Measurements from ENCODE around the gene TARDBP.
"Not testable (repeated sequence)": the region's sequence is repeated elsewhere in the genome, so short reads cannot be mapped to it uniquely, and the experiment has no call there.

TARDBP gene

DNA sequence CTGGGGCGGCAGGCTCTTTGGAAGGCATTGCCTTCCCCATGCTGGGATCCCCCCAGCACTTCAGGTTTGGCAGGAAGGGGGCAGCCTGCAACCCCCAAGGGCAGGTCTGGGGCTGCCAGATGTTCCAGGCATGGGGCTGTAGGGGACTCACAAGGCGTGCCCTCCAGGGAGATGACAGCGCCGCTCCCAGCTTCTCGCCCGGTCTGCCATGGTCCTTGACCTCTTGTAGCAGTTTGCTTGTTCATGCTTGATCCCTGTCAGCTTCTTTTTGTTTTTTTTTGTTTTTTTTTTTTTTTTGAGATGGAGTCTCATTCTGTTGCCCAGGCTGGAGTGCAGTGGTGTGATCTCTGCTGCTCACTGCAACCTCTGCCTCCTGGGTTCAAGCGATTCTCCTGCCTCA, 21.6 kb upstream of the TARDBP start:
- intact Hi-C loops (cut with DNase I) = no loop called here
- DNase-seq = peak in 1 of 10 donors; percentile 59

DNA sequence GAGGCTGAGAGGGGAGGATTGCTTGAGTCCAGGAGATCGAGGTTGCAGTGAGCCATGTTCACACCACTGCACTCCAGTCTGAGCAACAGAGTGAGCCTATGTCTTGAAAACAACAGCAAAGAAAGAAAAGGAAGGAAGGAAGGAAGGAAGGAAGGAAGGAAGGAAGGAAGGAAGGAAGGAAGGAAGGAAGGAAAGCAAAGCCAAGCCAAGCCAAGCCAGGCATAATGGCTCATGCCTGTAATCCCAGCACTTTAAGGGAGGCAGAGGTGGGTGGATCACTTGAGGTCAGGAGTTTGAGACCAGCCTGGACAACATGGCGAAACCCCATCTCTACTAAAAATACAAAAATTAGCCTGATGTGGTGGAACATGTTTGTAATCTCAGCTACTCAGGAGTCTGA, 20.4 kb upstream of the TARDBP start:
- intact Hi-C loops (cut with DNase I) = not testable (repeated sequence)
- DNase-seq = peak in 2 of 10 donors; percentile 3 to 14

DNA sequence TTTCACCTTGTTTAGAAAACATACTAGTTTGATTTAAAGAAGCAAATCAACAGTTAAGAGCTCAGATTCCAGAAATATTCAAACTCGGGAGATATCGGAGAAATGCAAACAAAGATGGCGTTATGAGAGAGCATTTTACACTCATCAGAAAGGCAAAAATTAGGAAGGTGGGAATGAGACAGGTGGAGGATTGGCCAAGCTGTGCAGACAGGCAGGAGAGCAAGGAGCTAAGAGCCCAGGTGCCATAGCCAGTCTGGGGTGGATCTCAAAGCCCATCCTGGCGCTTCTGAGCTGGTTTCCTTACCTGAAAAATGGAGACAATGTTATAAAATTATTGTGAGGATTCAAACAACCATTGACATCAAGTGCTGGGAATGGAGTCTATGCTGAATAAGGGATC, 19.6 kb upstream of the TARDBP start:
- peak in 2 of 10 donors; percentile 9 to 19 for DNase-seq
- intact Hi-C loops (cut with DNase I) = no loop called here

DNA sequence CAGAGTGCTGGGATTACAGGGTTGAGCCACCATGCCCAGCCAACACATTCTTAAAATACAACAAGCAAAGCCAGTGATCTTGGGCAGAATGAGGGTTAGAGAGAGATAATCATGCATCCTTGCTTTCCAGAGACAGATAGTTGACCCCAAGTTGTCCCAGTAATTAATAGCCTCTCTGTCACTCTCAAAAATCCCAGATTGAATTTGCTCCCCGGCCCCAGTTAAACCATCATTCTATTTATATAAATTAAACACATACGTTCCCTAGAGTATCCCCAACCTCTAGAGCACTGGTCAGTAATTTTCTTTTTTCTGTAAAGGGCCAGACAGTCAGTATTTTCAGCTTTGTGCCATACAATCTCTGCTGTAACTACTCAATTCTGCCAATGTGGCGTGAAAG, 16.4 kb upstream of the TARDBP start:
- intact Hi-C loops (cut with DNase I) = no loop called here
- DNase-seq = no peak

DNA sequence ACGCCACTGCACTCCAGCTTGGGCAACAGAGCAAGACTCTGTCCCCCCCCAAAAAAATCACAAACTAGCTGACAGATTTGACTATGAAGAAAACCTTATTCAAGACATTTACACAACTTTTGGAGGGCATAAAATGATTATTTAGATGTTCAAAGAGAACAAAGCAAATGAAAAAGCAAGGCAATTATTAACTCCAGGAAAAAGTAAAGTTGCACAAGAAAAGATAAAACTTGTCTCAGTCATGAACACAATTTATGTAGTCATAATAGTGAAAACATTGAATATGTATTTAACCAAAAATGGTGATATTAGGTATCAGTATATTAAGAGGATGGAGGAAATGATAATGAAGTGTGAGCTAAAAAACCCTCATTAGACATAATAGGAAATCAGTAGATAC, 11.9 kb upstream of the TARDBP start:
- intact Hi-C loops (cut with DNase I) = no loop called here
- no peak for DNase-seq

DNA sequence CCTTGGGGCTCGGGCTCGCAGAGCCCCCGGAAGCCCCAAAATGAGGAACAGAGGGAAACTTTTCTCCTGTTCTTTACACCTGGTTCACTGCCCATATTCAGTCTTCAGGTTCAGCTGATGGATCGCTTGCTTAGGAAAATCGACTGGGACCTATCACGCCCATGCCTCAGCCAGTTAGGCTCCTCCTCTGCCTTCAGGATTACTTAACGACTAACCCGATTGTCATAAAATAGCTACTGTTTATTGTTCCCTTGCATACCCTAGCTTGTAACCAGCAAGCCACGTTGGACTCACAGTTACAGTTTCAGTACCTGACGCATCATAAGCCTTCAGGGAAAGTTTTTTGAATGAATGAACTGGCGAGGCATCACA, 692 bp downstream of the TARDBP start:
- DNase-seq = no peak
- intact Hi-C loops (cut with DNase I) = no loop called here

DNA sequence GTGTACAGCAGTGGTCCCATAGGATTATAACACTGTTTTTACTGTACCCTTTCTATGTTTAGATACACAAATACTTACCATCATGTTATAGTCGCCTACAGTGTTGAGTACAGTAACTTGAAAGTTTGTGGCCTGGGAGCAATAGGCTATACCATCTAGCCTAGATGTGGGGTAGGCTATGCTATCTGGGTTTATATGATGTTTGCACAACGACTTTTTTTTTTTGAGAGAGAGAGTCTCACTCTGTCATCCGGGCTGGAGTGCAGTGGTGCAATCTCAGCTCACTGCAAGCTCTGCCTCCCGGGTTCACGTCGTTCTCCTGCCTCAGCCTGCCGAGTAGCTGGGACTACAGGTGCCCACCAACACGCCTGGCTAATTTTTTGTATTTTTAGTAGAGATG, 6.9 kb downstream of the TARDBP start:
- intact Hi-C loops (cut with DNase I); DNase-seq: not testable (repeated sequence)

DNA sequence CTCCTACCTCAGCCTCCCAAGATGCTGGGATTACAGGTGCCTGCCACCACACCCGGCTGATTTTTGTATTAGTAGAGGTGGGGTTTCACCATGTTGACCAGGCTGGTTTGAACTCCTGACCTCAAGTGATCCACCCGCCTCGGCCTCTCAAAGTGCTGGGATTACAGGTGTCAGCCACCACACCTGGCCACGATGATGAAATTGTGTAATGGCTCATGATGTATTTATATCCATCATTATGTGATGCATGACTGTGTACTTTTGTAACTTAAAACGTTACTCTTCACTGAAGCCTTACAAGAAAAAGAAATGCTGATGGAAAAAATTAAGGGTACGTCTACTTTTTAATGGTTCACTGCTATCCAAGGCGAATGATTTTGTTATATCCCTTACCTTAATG, 7.5 kb downstream of the TARDBP start:
- intact Hi-C loops (cut with DNase I) = no loop called here

DNA sequence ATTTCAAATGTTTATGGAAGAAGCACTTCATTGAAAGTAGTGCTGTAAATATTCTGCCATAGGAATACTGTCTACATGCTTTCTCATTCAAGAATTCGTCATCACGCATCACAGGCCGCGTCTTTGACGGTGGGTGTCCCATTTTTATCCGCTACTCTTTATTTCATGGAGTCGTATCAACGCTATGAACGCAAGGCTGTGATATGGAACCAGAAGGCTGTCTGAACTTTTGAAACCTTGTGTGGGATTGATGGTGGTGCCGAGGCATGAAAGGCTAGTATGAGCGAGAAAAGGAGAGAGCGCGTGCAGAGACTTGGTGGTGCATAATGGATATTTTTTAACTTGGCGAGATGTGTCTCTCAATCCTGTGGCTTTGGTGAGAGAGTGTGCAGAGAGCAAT, 10.7 kb downstream of the TARDBP start:
- no peak for DNase-seq
- intact Hi-C loops (cut with DNase I) = no loop called here

More for the DNA sequence above, 7.5 kb downstream of the TARDBP start:
- DNase-seq = no peak

GRCh38 chr1:11024154-11024873, 11.9 kb downstream of the TARDBP start:
- intact Hi-C loops (cut with DNase I) = no loop called here
- no peak for DNase-seq

DNA sequence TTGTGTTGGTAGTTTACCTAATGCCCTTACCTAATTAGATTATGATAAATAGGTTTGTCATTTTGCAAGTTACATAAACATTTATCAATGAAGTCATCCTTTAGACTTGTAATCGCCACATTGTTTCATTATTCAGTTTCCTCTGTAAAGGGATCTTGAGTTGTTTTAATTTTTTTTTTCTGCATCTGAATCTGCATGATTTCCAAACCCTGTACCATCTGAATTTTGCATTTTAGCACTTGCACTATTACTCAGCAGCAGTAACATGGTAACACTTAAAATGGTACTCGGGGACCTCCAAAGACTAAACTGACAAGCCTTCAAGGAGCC, 12.4 kb downstream of the TARDBP start:
- no peak for DNase-seq
- intact Hi-C loops (cut with DNase I) = no loop called here

GRCh38 chr1:11025618-11026017, 13.2 kb downstream of the TARDBP start:
- intact Hi-C loops (cut with DNase I) = no loop called here
- no peak for DNase-seq

DNA sequence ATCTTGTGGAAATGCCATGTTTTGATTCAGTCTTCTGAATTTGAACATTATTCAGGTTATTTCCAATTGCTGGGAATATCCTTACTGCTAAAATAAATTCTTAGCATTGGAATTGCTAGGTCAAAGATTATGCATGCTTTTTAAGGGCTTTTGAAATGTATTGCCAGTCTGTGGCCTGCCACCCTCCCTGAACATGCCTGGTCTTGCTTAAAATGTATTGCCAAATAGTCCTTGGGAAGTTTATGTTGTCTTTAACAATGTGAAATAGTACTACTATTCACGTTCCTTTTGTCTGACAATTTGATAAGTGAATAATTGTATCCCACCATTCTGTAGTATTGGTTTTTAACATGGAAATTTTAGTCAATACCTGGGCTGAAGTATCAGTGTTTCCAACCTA, 13.6 kb downstream of the TARDBP start:
- intact Hi-C loops (cut with DNase I) = no loop called here

GRCh38 chr1:11026903-11027302, 14.4 kb downstream of the TARDBP start:
- intact Hi-C loops (cut with DNase I) = no loop called here
- DNase-seq = no peak

More for the DNA sequence above, 13.6 kb downstream of the TARDBP start:
- DNase-seq = no peak

DNA sequence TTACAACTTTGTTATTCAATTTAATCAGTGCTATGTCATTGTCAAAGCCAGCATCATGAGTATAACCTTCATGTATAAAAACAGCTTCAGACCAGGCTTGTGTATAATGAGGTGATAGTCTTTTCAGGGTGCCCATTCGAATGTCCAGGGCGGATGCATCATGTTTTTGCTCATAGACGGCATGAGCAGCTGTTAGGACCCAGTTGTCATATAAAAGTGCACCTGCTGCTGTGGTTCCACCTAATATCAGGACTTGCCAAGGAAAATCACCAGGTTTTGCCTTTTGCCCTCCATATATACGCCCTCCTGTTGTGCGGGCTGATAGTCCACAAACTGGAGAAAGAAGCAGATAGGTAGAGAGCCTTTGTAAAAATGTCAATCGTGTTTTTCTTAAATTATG, 14.9 kb downstream of the TARDBP start:
- DNase-seq = no peak
- intact Hi-C loops (cut with DNase I) = no loop called here

- DNase-seq = no peak
- intact Hi-C loops (cut with DNase I) = no loop called here
These were observed 15.6 kb downstream of the TARDBP start for GRCh38 chr1:11028018-11028417.

DNA sequence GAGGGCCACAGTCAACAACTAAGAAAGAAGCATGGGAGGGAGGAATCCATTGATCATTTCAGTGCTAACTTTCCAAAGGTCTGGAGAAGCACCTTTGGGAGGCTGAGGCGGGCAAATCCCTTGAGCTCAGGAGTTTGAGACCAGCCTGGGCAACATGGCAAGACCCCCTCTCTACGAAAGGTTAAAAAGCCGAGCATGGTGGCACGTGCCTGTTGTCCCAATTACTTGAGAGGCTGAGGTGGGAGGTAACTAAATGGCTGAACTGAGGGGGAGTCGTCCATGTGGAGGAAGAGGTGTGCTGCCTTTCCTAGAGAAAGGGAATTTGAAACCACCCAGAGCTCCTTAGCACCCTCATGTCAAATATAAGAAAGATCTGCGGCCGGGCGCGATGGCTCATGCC, 18.4 kb downstream of the TARDBP start:
- intact Hi-C loops (cut with DNase I) = no loop called here
- DNase-seq = no peak

GRCh38 chr1:11031624-11032262, 19.3 kb downstream of the TARDBP start:
- DNase-seq = peak in 2 of 10 donors; percentile 10 to 48
- intact Hi-C loops (cut with DNase I) = no loop called here

- DNase-seq = not testable (repeated sequence)
- intact Hi-C loops (cut with DNase I) = loop anchor here (2.0 kb wide), 1 partner anchor 608 kb away; no protein-coding TSS in a partner anchor
These were observed 24.7 kb downstream of the TARDBP start for GRCh38 chr1:11037019-11037739.

DNA sequence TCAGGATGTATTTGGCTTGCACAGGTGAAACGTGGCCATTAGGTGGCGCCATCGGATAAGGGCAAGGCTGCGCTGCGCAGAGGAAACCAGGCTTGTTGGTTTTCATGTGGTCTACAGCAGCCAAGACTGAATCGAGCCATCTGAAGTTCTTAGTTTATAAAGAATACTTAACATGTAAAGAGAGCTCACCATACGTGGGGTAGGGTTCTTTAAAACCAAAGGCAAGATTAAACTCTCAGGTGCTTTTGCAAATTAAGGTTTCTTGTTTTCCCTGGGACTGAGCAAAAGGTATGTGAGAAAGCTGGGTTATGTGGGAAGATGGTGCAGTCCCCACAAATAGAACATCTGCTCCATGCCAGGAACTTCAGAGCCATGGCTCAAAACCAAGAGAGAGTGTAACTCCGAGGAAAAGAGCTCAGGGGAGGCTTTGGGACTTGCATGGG, 25.3 kb downstream of the TARDBP start:
- peak; percentile 81 to 98 (median 92) for DNase-seq
- intact Hi-C loops (cut with DNase I) = loop anchor here (2.0 kb wide), 1 partner anchor 607 kb away; no protein-coding TSS in a partner anchor

GRCh38 chr1:11039351-11040104, 27.1 kb downstream of the TARDBP start:
- DNase-seq = no peak
- intact Hi-C loops (cut with DNase I) = no loop called here
